Occipital lobe (tissue), 2 donors: ENCODE measurements around the gene SCAP. TPM values are rescaled to one million over a fixed set of nuclear protein-coding genes. Genes with fewer than 3 reads are reported as not detected.
A peak's percentile ranks its signal among the peaks of the same experiment; 100 is the strongest.
"Not testable (repeated sequence)": the region's sequence is repeated elsewhere in the genome, so short reads cannot be mapped to it uniquely, and the experiment has no call there.

ENCODE experiments used
- DNase-seq: peaks from one replicate; lab custom pipeline; 2025; lab: John Stamatoyannopoulos, UW
- total RNA-seq: library from RNA; depleted of rRNA; stranded (reverse); fragments of >200 nt; gene quantifications from one replicate; pipeline ENCODE4 v1.2.3, GENCODE V29; 2014

Gene SCAP
- total RNA-seq, result 82.0 TPM

DNA sequence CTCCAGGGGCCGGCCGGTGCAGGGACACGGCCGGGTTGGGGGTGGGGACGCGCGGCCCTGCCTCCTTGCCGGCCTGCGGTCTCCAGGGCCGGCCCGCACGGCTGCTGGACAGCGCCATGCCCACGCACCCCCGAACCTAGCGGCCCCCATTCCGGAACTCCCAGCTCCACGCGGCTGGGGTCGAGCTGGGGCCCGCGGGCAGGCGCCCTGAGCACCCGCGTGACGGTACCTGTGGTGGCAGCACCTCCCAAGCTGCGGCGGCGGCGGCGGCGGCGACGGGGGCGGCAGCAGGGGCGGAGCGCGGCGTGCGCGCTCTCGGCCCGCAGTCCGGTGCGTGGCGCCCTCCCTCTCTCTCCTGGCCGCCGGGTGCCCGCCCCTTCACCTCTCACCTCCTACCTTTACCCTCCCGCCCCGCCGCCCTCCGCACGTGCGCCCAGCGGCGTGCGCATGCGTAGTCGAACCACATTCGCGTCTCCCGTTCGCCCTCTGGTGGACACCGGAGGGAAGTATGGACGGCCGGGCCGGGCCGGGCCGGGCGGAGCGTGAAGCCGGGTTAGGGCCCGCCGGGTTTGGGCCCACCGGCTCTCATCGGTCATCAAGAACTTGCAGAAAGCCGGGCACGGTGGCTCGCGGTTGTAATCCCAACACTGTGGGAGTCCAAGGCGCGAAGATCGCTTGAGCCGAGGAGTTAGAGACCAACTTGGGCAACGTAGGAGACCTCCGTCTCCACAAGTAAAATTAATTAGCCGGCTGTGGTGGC, at the start of gene SCAP:
TSS of gene SCAP (minus strand) at position 372 of the 760 bp plus-strand sequence. CDS start 32,948 bp downstream, outside the sequence.
- peak; percentile 84 for DNase-seq

DNA sequence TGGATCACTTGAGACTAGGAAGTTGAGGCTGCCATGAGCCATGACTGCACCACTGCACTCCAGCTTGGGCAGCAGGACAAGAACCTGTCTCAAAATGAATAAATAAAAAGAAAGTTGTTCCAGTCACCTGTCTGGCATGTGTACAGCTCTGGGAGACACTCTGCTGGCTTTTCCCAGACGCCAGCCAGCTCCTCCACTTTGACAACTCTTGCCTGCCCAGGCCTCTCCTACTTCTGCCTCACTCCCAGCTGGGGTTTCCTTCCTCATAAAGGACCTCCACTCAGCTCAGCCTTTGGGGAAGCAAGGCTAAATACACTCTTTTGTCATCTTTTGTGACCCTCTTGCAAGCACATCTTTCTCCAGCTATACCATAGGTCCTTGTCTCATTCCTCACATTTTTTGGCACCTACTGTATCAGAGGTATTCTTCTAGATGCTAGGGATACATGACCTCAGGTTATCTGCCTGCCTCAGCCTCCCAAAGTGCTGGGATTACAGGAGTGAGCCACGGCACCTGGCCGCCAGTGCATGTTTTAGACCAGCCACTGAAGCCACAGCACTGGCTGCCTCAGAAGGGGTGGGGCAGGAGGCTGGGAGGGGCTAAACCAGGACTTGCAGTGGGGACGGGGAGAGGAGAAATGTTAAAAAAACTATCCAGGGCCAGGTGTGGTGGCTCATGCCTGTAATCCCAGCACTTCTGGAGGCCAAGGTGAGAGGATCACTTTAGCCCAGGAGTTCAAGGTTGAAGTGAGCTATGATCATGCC, 47.8 kb upstream of the SCAP start:
- no peak for DNase-seq

DNA sequence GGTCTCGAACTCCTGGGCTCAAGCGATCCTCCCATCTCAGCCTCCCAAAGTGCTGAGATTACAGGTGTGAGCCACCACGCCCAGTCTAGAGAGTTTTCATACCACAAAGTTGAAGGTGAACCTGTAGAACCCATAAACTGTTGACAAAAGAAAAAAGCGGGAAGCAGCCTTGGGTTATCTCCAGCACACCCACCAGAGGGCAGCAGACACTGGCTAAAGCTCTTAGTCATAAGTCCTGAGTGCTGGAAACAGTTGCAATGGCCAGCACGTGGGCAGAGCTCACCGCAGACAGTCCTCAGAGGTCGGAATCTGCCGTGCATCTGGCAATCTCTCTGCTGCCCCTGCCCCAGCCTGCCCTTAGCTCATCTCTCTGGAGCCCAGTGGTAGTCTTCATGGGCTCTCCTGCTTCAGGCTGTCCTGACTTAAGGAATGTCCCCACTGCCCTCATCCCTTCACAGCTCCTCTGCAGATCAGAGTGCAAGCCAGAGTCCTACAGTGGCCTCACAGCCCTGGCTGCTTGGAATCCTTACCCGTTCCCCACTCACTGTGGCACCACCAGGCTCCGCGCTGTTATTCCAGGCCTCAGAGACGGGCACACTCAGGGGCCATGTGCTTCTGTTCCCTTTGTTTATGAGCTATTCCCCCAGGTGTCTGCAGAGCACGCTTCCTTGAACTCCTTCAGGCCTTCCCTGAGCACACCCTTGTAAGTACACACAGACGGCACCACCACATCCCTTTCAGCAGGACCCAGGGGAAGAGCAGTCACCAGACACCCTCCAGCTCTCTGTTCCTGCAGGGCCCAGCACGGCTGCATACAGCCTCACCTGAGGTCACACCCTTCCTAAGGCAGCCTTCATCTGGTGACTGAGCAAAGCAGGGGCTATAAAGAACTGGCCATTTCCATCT, 46.6 kb upstream of the SCAP start:
- DNase-seq, result peak; percentile 55

DNA sequence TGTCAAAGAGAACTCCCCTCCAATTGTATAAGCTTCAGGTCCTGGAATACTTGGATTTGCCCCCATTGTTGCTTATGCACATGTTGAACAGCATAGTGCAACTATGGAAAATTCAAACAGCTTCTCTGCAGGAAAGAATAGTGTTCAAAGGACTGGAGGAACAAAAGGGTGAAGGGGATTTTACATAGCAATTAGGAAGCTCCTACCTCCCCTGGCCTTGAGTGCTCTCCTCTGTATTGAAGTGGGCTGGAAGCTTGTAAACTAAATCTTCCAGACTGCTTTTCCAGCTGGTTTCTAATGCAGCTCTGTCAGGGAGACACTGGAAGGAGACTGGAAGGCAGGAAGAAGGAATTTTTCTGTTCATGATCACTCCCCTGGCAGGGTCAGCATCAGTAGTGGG, 45.0 kb upstream of the SCAP start:
- DNase-seq, result no peak

DNA sequence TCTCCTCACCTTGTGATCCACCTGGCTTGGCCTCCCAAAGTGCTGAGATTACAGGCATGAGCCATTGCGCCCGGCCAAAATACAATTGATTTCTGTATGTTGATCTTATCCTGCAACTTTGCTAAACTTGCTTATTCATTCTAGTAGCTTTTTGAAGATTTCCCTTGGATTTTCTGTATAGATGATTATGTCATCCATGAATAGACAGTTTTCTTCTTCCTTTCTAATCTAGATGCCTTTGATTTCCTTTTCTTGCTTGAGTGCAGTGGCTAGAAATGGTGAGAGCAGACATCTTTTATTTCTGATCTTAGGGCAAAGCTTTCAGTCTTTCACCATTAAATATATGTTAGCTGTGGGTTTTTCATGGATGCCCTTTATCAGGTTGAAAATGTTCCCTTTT, 42.2 kb upstream of the SCAP start:
- no peak for DNase-seq

DNA sequence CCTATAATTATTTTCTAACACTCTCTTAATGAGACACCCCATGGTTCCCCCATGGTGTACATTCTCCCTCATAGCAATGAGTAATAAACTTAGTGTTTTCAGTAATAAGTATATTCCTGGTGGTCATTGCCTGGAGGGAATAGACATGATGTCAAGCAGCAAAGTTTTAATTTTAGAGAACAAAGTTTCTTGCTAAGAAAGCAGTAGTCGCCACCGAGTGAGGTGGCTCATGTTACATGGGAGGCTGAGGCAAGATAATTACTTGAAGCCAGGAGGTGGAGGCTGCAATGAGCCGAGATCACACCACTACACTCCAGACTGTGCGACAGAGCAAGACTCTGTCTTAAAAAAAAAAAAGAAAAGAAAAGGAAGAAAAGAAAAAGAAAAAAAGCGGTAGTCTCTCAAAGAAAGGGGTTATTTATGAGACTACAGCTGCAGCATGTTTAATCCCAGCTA, 40.2 kb upstream of the SCAP start:
- DNase-seq, result no peak

DNA sequence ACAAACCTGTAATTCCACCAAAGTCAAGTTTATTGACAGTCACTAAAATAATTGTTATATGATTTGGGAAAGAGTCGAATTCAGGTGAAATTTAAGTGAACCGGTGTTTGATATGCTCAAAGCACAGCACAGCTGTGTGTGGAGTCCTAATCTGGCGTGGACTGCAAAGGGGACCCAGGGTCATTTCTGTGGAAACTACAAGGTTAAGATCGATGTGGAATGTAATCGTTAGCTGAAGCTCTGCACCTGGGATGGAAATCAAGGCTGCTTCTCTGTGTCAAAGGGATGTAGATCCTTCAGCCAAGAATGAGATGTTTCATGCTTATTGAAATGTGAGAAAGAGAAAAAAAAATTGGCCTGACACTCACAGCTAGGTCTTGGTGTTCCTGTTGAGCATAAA, 39.4 kb upstream of the SCAP start:
- no peak for DNase-seq

DNA sequence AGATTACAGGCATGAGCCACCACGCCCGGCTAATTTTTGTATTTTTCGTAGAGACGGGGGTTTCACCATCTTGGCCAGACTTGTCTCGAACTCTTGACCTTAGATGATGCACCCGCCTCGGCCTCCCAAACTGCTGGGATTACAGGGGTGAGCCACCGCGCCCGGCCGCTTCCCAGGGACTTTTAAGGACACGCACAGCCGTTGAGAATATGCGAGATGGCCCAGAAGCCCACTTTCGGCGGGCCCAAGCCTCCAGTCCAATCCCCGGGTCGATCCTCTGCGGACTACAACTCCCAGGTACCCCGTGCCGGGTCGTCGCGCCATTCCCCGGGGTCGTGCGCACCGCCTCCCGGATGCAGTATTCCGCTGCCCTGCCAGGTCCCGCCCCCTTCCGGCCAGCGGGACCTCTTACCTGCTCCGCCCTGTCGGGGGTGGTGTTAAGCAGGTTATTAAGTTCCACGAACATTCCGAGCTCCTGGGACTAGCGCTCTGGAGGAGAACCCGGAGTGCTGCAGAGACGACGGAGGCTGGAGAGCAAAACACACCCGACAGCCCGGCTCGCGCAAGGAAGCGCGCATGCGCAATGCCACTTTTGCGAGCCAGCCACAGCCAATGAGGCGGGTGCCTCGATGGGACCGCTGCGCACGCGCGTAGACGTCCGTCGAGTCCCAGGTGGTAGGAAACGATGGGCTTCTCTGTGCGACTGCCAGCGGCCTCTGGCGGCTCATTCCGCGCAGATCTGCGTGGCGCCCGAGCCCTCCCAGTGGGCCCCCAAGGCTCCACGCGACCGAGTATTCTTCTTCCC, 37.6 kb upstream of the SCAP start, which contains the start of gene ELP6:
TSS of gene ELP6 (minus strand) at position 588 of the 805 bp plus-strand sequence. CDS start at position 466, 122 bp downstream.
- DNase-seq, result peak; percentile 91

DNA sequence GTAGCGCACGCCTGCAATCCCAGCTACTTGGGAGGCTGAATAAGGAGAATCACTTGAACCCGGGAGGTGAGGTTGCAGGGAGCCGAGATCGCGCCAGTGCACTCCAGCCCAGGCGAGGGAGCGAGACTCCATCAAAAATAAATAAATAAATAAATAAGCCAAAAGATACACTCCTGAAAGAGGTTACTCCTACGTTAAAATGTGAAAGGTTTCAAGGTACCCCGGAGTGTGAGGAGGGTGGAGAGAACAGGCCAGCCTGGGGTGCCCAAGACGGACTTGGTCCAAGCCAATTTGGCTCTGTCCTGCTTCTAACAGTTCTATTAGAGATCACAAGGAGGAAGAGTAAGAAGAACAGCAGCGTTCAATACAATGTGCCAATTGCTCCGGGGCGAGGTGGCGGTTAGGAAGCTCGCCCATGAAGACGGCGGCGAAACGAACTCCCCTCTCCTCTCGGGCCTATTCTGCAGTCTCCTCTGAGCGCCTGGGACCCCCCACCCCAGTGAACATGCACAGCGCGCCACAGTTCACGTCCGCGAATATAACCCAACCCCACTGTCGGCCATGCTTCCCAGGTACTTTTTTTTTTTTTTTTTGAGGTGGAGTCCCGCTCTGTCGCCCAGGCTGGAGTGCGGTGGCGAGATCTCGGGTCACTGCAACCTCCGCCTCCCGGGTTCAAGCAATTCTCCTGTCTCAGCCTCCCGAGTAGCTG, 36.8 kb upstream of the SCAP start:
- no peak for DNase-seq

DNA sequence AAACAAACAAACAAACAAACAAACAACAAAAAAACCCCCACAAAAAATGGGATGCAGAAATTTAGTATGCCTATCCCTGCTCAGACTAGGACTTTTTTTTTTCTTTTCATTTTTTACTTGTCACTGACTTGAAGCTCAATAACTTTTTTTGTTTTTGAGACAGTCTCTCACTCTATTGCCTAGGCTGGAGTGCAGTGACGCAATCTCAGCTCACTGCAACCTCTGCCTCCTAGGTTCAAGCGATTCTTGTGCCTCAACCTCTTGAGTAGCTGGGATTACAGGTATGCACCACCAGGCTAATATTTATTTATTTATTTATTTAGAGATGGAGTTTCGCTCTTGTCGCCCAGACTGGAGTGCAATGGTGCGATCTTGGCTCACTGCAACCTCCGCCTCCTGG, 29.5 kb upstream of the SCAP start:
- not testable (repeated sequence) for DNase-seq

DNA sequence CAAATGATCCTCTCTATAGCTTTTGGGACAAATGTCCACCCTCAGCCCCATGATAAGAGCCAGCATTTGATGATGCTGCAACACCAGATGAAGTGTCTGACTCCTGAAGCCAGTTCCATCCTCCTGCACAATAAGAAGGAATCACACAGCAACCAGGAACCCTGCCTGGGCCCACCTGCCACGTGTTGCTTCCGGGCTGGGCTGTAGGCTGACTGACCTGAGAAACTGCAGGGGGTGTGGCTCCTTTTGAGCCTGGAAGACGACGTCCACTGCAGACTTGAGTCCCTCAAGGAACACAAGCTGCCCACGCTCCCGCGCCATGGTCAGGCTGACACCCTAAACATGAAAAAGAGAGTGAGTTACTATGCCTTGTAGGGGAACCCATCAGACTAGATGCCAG, 28.4 kb upstream of the SCAP start:
- DNase-seq, result no peak

DNA sequence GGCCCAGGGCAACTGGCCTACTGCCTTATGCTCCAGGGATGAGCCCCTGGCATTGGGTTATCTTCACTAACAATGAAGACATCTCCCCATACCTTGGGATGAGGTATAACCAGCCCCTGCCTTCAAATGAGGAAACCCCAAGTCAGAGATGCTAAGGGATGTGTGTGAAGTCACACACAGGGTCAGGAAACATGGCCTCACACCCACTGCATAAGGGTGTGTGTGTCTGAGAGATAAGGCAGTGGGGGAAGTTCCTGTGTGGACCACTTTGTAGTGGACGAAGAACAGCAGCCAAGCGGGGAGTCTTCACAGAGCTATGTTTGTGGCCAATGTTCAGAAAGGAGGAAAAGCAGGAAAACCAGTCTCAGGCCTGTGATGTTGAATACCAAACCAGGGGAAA, 27.3 kb upstream of the SCAP start:
- DNase-seq, result no peak

DNA sequence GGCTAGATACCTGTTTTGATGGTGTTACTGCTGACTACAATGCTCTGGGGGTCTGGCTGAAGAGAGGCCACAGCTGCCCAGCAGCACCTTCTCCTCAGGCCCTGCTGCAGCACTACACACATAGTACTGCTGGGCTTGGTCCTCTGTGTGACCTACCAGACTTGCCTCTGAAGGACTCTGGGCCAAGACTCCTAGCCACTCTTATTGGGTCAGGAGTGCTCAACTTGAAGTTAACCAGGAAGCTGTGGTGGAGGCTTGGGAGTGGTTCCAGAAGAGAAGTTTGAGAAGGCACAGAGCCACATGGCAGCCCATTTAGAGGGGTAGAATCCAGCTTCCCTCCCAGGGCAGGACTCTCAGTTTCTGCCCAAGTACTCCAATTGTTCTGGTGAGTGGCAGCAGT, 21.2 kb upstream of the SCAP start:
- DNase-seq, result no peak

DNA sequence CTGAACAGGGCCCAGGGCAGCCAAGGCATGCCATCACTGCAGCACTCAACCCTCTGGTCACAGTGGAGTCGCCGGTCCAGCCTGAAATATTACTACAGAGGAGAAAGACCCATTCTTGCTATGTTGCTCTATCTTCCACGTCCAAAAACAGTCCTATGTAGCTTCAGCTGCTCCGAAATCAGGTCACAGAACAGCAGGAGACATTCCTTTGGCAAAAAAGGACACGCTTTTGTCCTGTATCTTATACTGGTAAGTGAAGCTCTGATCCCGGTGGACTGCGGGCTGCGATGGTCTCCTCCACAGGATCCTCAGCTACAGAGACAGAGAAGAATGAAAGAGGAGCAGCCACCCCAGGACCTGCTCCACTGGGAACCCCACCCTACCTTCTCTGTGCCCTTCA, 20.1 kb upstream of the SCAP start:
- DNase-seq, result no peak

DNA sequence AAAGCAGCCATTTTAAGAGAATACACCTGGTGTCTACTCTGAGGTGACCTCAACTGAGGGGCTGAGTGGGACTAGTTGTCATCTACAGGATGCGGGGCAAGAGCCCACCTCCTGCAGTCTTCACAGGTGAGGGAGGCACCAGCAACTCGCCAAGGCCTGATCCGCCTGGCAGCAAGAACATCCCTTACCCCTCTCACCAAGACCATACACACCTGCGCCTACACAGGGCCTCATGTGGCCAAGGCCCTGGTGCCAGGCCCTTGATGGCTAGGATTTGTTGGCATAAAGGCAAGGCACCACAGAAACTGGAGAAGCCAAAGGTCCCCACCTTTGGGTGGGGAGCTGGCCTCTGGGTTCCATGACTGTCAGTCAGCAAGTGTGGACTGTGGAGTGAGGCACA, 19.4 kb upstream of the SCAP start:
- DNase-seq, result no peak

DNA sequence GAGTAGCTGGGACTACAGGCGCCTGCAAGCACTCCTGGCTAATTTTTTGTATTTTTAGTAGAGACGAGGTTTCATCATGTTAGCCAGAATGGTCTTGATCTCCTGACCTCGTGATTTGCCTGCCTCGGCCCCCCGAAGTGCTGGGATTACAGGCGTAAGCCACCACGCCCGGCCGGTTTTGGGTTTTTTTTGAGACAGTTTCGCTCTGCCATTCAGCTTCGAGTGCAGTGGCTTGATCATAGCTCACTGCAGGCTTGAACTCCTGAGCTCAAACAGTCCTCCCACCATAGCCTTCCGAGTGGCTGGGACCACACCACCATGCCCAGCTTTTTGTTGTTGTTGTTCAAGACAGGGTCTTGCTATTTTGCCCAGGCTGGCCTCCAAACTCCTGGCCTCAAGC, 16.0 kb upstream of the SCAP start:
- no peak for DNase-seq

DNA sequence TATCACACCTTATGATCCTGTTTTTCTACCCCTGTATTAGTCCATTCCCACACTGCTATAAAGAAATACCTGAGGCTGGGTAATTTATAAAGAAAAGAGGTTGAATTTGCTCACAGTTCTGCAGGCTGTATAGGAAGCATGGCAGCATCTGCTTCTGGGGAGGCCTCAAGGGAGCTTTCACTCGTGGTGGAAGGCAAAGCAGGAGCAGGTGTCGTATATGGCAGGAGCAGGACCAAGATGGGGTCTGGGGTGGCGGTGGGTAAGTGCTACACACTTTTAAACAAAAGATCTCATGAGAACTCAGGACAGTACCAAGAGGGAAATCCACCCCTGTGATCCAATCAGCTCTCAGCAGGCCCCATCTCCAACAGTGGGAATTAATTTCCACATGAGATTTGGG, 15.4 kb upstream of the SCAP start:
- no peak for DNase-seq

DNA sequence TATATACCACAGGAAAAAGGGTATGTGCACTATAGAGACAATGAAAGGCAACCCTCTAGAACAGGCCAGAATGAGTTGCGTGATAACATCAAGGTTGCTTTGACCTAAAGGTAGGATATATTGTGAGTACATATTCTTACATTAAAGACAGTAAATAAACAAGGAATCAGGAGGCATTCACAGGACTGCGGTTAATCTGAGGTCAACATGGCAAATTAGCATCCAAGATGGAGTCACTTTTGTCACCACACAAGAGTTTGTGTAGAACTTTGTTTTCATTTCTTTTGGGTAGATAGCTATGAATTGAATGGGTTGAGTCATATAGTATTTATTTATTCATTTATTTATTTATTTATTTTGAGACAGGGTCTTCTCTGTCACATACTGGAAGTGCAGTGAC, 11.5 kb upstream of the SCAP start:
- DNase-seq, result no peak

DNA sequence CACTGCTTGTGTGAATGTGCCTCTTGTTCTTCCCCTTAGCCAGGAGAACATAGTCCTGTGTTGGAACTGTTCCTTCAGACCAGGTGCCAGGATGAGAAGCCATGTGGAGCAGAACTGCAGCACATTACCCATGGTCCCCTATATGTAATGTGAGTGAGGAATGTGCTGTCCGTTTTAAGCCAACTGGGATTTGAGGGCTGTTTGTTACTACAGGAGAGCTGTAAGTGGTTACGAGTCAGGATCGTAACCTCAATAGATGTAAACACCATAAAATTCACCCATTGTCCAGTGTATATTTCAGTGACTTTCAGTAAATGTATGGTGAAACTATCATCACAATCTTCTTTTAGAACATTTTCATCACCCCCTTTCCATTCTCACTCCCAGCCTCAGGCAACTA, 10.1 kb upstream of the SCAP start:
- DNase-seq, result no peak

DNA sequence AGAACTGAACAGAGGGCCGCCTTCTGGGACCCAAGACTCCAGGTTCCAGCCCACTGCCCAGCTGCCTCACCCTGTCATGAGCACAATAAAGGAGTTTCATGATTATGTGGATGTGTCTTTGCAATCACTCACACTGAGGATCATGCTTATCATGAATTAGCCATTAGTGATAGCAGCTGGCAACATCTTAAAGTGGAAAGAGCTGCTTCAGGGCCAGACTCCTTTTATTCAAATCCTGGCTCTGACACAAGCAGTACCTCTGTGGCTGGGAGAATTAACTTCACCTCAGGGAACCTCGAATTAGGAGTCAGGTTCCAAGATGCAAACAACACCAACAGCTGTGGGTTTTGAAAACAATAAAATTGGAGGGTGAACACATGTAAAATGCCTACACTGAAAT, 6.6 kb upstream of the SCAP start:
- DNase-seq, result no peak
